GM21367 (cell line): Measurements from ENCODE around the gene CIBAR2.

Experiments used
- ATAC-seq: cut with Tn5 transposase; IDR thresholded peaks from one replicate; pipeline ENCODE4 v1.9.1; 2021; ENCODE audit not compliant: unreplicated experiment

Gene CIBAR2

GRCh38 chr16:85103114-85104079, 8.9 kb downstream of the CIBAR2 start:
- no peak for ATAC-seq

GRCh38 chr16:85101956-85102630, 10.2 kb downstream of the CIBAR2 start:
- ATAC-seq, result no peak

GRCh38 chr16:85100265-85100664, 12.0 kb downstream of the CIBAR2 start:
- no peak for ATAC-seq

- ATAC-seq, result no peak
Observed at GRCh38 chr16:85098565-85098964, 13.7 kb downstream of the CIBAR2 start.

GRCh38 chr16:85096921-85097320, 15.4 kb downstream of the CIBAR2 start:
- no peak for ATAC-seq

- no peak for ATAC-seq
Observed at GRCh38 chr16:85094812-85095211, 17.5 kb downstream of the CIBAR2 start.

GRCh38 chr16:85094176-85094805, 18.0 kb downstream of the CIBAR2 start:
- ATAC-seq, result no peak

GRCh38 chr16:85093705-85094104, 18.6 kb downstream of the CIBAR2 start:
- ATAC-seq, result no peak

- ATAC-seq, result no peak
Observed at GRCh38 chr16:85092851-85093250, 19.4 kb downstream of the CIBAR2 start.

GRCh38 chr16:85092309-85092708, 20.0 kb downstream of the CIBAR2 start:
- no peak for ATAC-seq

- ATAC-seq, result no peak
Observed at GRCh38 chr16:85091522-85091910, 20.8 kb downstream of the CIBAR2 start.

- ATAC-seq, result no peak
Observed at GRCh38 chr16:85090873-85091521, 21.3 kb downstream of the CIBAR2 start.

GRCh38 chr16:85090181-85090580, 22.1 kb downstream of the CIBAR2 start:
- ATAC-seq, result no peak

GRCh38 chr16:85089525-85089924, 22.7 kb downstream of the CIBAR2 start:
- no peak for ATAC-seq

GRCh38 chr16:85088570-85089199, 23.6 kb downstream of the CIBAR2 start:
- ATAC-seq, result no peak

- no peak for ATAC-seq
Observed at GRCh38 chr16:85087899-85088569, 24.2 kb downstream of the CIBAR2 start.

- ATAC-seq, result no peak
Observed at GRCh38 chr16:85086347-85087291, 25.7 kb downstream of the CIBAR2 start.

- ATAC-seq, result no peak
Observed at GRCh38 chr16:85085721-85086120, 26.6 kb downstream of the CIBAR2 start.
